T follicular helper cell (primary cell): ENCODE measurements around the gene PARP6.

ENCODE experiments used
- DNase-seq: peaks from one replicate; pipeline ENCODE4 v3.0.0-alpha.2; 2020; ENCODE audit warnings: low read depth

PARP6 gene

DNA sequence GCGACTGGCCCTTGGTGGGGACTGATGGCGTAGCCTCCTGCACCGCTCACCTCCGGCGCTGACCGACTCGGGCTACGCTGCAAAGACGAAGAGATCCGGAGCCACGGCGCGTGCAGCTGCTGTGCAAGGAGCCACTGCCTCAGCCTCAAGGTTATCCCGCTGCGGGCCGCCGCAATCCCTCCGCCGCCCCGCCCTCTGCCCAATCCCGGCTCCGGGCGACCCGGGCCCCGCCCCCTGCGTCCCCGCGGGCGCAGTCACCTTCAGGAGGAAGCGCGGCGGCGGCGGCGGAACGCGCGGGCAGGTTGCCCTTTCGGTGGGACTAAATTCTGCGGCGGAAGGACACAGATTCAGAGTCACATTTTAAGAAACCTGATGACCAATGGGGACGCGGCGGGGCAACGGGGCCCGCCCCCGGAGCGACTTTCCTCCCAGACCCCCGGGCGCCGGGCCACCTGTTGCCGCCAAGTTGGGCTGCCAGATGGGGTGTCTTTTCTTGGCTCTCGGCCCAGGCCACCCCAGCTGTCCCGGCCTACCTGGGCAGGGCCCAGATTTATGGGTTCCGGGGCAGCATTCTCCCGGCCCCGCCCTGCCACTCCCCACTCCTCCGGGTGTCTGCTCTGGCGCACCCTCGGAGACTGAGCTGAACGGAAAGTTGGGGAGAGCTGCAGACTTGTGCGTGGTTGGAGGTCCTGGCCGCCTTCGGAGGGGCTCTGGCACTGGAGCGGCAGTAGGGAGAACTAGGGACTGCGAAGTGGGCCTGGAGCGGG lies 41.1 kb downstream of the PARP6 start, which contains the start of gene PKM:
TSS of gene PKM (minus strand) at position 125 of the 767 bp plus-strand sequence. CDS start 12,093 bp downstream, outside the sequence.
- peak; percentile 84 for DNase-seq

DNA sequence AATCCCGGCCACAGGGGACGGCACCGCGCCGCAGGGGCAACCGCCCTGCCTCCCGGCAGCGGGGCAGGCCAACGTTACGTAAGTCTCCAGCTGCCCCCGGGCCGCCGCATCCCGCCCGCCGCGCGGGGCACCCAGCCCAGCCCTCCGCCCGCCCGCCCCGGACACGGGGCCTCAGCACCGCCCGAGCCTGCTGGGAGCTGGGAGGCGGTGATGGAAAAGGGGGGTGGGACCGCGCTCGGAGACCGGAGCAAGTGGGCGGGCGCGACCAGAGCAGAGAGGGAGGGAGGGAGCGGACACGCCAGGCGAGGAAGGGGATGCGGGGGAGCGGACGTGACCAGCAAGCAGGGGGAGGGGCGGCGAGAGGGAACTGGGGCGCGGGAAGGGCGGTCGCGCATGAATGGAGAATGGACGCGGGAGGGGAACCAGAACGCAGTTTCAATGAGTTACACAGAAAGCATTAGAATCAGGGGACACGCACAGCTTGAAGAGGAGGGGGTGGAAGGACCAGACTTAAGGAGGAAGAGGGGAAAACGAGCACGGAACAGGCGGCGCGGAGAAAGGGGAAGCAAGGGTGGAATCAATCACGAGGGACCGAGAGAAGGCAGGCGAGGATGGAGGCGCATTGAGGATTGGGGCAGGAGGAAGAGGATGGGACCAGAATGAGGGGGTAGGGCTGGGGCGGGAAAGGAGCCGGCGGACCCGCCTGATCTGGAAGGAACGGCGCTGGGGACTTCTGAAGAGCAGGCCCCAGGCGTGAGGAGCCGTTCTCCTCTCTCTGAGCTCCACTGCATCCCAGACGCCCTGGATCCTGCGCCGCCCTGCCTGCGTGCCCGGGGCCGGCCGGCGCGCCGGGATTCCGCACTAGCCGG lies 41.9 kb downstream of the PARP6 start:
- peak; percentile 38 for DNase-seq

- DNase-seq, result peak; percentile 1
Observed at GRCh38 chr15:72229947-72230196, 42.5 kb downstream of the PARP6 start.

GRCh38 chr15:72229076-72229946 lies 43.0 kb downstream of the PARP6 start:
- DNase-seq, result peak; percentile 20

DNA sequence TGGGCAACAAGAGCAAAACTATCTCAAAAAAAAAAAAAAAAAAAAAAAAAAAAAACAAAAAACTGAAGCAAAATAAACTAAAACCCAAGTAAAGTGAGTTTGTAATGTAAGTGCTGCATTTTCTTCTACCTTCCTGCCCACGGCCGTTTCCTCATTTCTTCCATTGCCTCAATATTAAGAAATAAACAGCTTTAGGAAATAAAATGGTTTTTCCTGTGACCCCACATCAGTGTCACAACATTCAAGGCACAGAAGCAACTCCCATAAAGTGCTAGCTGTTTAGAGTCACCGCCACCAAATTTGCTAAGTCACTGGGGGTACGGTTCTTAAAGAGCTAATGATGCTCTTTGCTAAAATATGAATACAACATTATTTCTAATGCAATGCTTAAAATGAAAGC lies 44.6 kb downstream of the PARP6 start:
- no peak for DNase-seq

DNA sequence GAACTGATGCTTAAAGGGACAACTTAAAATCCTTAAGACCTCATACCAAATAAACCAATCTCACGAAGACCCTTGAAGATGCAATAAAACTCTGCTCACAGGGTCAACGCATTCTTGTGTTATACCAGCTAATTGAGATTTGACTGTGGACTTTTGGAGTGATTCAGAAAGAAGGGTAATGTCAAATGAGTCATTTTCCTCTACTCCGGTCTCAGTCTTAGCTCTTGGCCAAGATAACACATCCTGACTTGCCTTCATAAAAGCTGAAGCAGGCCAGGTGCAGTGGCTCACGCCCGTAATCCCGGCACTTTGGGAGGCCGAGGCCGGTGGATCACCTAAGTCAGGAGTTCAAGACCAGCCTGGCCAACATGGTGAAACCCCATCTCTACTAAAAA lies 45.2 kb downstream of the PARP6 start:
- peak; percentile 10 for DNase-seq

DNA sequence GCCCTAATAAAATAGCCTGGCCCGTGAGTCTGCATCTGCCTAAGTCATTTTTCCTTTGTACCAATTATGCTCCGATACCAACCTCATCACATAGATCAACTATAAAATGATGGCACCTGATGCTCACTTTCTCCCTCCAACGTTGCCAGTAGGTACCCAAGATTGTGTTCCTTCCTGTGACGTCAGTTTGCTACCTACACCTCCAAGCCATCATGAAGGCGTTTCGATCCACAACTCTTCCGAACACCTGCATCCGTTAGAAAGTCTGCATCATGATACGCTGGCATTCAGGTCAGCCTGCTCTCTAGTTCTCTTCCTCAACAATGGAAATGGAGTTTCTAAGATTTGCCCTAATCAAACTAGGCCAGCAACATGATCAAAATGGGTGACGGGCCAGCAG lies 49.1 kb downstream of the PARP6 start:
- DNase-seq, result no peak

DNA sequence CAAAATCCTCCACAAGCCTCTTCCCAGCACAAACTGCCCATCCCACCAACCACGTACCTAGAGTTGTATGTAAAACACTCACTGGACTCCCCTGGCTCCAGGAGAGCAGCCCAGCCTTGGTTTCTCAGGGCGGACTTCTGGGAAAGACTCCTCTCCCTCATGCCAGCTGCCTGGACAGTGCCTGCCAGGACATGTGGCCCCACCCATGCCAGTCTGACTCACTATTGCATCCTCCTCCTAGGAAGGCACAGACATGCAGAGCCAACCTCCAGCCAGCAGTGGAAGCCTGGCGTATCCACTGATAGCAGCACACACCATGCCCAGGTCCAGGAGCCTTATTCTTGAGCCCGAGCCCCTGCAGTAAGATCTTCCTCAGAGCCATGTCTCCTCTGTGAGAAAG lies 50.0 kb downstream of the PARP6 start:
- DNase-seq, result no peak

DNA sequence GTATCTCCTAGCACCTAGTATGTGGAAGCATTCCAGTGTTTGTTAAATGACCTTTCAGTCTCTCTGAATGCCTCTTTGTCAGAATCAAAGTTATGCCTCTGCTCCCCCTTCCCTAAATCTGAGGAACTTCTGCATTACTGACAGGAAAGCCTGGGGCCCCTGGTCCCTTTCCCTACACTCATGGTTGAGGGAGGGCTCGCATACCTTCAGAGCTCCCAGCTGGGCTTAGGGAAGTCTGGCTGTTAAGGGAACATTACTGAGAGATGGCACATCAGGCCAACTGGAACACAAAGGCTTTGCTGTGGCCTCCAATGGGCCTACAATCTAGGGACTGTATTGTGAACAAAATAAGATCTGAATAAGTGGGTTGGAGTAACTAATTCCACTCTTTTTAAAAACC lies 51.7 kb downstream of the PARP6 start:
- DNase-seq, result no peak

- DNase-seq, result no peak
Observed at GRCh38 chr15:72217216-72217615, 55.1 kb downstream of the PARP6 start.

GRCh38 chr15:72216079-72216478 lies 56.3 kb downstream of the PARP6 start:
- DNase-seq, result no peak

DNA sequence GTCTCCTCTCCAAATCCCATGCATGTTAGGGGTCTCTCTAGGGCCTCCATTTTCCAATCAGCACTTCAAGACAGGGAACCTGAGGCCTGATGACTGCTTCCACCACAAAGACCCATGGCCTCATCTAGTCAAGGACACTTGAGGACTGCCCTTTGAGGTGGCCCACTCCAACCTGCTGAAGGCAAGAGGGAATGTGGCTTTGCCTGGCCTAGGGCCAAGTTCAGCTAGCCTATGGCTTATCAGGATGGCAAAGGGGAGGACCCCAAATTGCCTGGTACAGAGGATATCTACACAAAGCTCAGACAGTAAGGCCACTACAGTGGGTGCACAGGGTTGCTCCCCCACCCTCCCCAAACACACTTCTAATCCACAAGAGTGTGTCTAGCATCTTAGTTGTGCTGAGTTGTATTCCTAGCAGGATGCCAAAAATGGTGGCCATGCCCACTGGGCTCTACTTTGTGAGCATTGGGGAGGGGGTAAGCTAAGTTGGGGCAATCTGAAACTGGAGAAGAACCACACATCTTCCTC lies 64.7 kb downstream of the PARP6 start:
- DNase-seq, result no peak

- no peak for DNase-seq
Observed at GRCh38 chr15:72206677-72207000, 65.7 kb downstream of the PARP6 start.

- DNase-seq, result no peak
Observed at GRCh38 chr15:72205896-72206676, 66.3 kb downstream of the PARP6 start.

- no peak for DNase-seq
Observed at GRCh38 chr15:72205273-72205672, 67.1 kb downstream of the PARP6 start.

DNA sequence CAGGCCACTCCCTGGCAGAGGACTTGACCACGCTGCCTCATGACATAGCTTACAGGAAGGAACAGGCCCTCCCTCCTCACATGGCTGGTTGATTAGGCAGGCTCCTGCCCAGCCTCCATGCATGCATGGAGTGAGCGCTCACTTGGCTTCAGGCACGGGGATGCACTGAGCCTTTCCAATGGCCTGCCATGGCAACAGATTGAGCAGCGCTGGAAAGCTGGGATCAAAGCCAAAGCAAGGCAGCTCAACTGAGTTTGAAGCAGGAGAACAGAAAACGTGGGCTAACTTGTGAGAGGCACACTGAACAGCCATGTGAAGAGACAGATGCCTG lies 68.9 kb downstream of the PARP6 start:
- DNase-seq, result no peak

DNA sequence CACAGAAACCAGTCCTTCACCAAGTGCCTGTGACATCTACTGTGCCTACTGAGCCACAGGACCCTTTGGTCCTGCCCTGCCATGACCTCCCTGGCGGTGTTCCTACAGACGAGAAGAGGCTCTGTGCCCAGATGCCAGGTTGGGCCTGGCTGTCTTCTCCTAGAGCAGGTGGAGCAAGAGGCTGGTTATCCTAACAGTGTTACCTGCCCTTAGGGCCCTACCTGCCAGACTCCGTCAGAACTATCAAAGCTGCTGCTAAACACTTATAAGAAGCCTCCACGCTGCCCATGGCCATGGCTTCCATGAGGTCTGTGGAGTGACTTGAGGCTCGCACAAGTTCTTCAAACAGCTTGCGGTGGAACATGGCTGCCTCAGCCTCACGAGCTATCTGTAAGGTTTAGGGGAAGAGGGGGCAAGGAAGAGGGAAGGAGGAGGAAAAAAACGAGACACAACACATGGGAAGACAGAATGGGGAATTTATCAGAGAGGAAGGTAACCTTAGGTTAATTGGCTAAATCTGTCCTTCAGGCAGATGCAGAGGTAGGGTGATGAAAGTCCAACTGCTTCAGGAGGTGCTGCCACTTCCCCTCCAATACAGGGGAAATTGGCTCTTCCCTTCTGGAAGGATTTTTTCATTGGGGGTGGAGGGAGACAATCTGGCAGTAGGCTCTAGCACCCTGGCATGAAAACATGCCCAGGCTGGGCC lies 69.4 kb downstream of the PARP6 start:
- no peak for DNase-seq

GRCh38 chr15:72202302-72202701 lies 70.1 kb downstream of the PARP6 start:
- DNase-seq, result no peak

DNA sequence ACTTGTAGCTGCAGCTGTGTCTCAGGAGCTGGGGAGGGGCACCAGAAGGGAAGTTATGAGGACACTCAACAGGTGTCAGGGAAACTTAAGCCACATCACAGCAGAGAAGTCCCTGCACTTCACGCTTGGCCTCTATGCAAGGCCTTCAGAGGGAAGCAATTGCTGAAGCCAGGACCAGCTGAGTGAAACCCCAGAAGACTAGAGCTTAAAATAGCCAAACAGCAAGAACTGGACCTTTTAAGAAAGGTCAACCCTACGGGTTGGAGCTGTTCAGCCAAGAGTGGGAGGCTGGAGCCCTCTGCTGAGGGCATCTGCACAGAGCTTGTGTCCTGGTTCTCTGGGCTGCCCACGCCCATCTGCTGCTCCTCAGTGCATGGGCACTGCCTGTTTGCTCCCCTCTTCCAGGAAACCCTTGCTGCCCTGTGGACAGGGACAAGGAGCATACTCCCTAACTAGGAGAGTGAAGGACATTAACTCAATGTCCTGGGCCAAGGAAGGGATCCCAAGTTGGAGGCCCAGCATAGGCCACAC lies 70.9 kb downstream of the PARP6 start:
- no peak for DNase-seq

DNA sequence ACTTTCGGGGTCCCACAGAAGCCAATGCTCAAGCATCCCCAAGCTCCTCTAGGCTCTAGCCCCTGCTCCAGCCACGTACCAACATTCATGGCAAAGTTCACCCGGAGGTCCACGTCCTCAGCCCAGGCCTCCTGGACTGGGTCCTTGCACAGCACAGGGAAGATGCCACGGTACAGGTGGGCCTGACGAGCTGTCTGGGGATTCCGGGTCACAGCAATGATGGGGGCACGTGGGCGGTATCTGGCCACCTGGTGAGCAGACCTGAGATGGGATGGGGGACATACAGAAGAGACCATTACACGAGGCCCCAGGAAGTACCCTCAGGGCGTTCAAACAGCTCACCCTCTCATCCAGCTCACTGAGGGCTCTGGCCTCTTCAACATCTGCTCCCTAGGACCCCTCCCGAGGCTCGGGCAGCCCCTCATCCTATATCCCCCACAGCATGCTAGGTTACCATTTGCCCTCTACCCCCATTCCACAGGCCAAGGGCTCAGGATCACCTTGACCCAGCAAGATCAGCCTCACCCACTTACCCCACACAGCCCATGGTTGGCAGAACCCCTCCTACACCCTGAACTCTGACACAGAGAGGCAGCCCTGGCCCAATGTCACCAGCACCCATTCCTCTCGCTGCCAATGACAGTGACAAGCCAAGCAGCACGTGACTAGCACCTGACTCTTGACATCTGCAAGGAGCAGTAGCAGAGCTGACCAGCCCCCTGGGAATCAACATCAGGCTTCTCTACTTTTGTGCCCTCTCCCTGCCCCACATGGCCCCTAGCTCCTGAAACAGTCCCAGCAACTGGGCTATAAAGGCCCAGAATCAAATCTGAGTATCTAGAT lies 71.7 kb downstream of the PARP6 start:
- DNase-seq, result no peak
